GM21737 (cell line): ENCODE data around the gene TPM4.
A peak's percentile ranks its signal among the peaks of the same experiment; 100 is the strongest.
"Not testable (repeated sequence)": the region's sequence is repeated elsewhere in the genome, so short reads cannot be mapped to it uniquely, and the experiment has no call there.

Experiments used
- ATAC-seq: cut with Tn5 transposase; IDR thresholded peaks from one replicate; pipeline ENCODE4 v1.9.1; 2021; ENCODE audit warnings: mild to moderate bottlenecking, moderate library complexity; ENCODE audit not compliant: unreplicated experiment

TPM4 gene

GRCh38 chr19:16094360-16095070, 18.2 kb downstream of the TPM4 start:
- ATAC-seq = no peak

DNA sequence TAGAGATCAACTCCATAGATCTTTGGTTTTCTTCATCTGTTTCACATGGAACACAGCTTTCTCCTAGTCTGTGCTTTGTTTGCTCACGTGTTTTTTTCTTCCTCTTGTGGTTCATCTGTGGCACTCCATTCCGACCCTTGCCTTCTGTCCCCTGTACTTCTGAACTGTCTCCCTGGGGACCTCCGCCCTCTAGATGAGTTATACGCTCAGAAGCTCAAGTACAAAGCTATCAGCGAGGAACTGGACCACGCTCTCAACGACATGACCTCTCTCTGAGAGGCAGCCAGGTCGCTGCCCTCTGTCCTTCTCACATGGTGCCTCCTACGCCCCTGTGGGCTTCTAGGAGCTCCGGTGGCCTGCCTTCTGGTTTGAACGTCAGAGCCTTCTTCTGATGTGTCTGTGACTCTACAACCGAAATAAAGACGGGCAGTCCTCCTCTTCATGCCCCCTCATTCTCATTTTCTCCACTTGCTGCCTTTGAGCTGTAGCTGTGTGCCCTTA, 18.8 kb downstream of the TPM4 start:
- no peak for ATAC-seq

DNA sequence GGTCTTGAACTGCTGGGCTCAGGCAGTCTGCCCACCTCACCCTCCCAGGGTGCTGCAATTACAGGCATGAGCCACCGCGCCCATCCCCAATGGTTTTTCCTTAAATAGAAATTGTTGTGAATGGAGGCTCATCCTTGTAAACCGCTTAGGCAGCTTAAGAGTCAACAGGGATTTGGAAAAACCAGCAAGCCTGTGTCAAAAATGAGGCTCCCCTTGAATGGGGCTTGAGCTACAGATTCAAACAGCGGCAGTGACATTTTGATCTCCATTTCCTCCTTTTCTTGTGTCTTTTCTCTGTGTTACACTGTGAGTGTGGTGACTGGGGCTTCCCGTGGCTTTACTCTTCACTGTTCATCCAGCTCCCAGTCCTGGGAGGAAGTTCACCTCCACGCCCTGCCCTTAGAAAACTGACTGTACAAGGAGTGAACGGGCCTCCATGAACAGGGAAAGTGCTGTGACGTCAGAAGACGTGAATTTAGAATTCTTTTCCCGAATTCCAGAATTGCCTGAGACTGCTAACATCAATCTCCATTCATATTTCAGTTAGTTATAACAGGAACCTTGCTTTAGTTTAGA, 20.1 kb downstream of the TPM4 start:
- no peak for ATAC-seq

DNA sequence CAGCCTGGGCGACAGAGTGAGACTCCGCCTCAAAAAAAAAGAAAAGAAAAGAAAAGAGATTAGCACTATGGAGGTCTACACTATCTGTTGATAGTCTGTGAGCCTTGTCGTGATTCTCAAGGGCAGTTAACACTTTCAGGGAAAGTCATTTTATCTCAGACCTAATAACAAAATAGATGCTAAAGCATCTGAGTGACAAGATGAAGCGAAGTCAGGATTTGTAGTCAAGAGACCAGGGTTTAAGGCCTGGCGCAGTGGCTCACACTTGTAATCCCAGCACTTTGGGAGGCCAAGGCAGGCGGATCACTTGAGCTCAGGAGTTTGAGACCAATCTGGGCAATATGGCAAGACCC, 22.1 kb downstream of the TPM4 start:
- ATAC-seq = no peak

GRCh38 chr19:16098821-16099220, 22.5 kb downstream of the TPM4 start:
- no peak for ATAC-seq

- not testable (repeated sequence) for ATAC-seq
These were observed 23.1 kb downstream of the TPM4 start for GRCh38 chr19:16099314-16099965.

DNA sequence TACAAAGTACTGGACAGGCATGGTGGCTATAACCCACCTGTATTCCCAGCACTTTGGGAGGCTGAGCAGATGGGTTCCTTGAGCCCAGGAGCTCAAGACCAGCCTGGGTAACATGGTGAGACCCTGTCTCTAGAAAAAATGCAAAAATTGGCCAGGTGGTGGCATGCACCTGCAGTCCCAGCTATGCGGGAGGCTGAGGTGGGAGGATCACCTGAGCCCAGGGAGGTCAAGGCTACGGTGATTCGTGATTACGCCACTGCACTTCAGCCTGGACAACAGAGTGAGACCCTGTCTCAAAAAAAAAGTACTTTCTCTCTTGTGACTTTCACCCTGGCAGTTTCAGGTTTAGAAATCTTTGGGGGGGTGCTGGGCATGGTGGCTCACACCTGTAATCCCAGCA, 24.2 kb downstream of the TPM4 start:
- no peak for ATAC-seq

DNA sequence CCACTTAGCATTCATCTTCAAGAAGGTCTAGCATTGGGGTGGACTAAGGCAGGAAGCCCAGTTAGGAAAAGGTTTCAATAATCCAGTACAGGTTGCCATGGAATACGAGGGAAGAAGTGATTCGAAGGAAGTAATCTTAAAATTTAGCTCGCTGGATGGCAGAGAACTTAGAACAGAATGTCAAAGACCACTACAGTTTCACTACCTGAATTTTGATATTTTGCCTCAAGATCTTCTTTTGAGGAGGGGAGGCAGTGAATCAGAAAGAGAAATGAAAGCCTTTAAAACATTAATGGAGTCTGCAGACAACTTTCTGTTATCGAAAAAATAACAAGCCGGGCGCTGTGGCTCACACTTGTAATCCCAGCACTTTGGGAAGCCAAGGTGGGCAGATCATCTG, 28.4 kb downstream of the TPM4 start:
- ATAC-seq = no peak

GRCh38 chr19:16106121-16106520, 29.8 kb downstream of the TPM4 start:
- ATAC-seq = no peak

GRCh38 chr19:16111160-16111908, 35.0 kb downstream of the TPM4 start, which contains the start of gene RAB8A:
Gene RAB8A (plus strand): TSS chr19:16111889. CDS start chr19:16111902, 13 bp downstream.
- peak; percentile 85 for ATAC-seq

- no peak for ATAC-seq
These were observed 35.8 kb downstream of the TPM4 start for GRCh38 chr19:16111909-16112752.

DNA sequence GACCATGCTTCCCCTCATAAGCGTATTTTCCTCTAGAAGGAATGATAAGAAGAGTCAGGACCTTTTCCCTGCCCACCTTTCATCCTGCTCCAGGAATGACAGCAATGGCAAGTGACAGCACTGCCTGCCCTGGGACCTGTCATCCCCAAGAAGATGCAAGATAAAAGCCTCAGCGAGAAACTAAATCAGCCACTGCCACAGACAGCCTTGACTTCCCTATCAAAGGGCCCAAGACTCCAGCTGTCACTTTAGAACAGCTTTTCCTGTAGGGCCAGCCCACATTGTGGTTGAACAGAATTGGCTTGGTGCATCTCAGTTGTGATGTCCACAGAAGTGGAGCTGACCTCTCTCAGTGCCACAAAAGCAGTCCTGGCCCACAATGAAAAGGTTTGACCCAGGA, 36.5 kb downstream of the TPM4 start:
- no peak for ATAC-seq

GRCh38 chr19:16113727-16114126, 37.4 kb downstream of the TPM4 start:
- ATAC-seq = no peak

DNA sequence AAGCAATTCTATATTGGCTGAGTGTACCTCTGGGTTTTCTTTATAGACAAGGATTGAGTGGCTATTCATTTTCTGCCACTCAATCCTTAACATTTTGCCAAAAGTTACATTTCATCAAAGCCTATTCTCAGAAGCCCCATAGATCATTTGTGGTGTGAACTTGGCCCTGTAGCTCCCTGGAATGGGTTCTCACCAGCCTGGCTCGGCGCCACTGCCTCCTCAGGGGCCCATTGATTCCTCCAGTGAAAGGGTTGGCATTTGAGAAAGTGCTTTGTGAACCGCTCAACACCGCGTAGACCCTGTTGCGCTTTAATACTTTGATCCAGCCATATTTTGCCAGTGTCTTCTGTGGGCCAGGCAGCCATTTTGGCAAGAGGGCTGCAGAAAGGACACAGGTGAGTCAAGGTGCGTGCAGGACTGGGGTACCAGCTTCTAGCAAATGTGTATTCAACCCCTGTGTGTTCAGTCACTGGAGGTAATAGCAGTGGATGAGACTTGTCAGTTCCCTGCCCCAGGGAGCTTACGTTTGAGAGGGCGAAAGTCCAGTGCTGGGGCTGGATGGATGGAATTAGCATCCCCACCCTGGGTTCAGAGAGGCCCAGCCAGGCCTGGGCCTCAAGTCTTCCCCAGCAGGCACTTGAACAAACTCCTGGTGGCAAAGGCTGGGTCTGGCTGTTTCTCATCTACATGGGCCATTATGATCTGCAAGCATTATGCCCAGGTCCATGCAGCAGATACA, 39.2 kb downstream of the TPM4 start:
- ATAC-seq = no peak

DNA sequence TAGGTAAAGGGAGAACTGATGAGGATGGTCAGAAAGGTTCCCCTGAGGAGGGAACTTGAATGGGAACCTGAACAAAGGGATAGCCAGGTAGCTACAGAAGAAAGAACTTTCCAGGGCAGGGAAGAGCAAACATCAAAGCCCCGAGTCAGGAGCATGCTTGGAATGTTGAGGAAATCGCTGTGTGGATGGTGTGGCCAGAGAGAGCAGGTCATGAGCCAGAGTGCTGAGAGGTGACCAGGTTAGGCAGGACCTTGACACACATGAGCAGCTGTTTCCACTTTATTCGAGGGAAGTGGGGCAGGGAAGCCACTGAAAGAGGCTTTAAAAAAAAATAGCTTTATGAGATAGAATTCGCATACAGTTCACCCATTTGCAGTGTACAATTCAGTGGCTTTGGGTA, 39.8 kb downstream of the TPM4 start:
- ATAC-seq = no peak

GRCh38 chr19:16117594-16118033, 41.3 kb downstream of the TPM4 start:
- ATAC-seq = no peak

- peak; percentile 64 for ATAC-seq
These were observed 42.3 kb downstream of the TPM4 start for GRCh38 chr19:16118489-16119033.

GRCh38 chr19:16119075-16119857, 43.0 kb downstream of the TPM4 start:
- peak; percentile 2 for ATAC-seq

- ATAC-seq = no peak
These were observed 44.8 kb downstream of the TPM4 start for GRCh38 chr19:16121141-16121540.
